A549 (cell line): Measurements from ENCODE around the gene MTHFD2L.

ENCODE experiments used
- JUN ChIP-seq, 2 experiments: fragments of >200 bp; sonication (Bioruptor Twin); formaldehyde crosslinking; IDR thresholded peaks; 2 replicates in 1 of 2; 3 replicates in 1 of 2; pipeline ENCODE4 v1.6.1; 2016 to 2017
- JUNB ChIP-seq: fragments of >200 bp; sonication (Bioruptor Twin); formaldehyde crosslinking; IDR thresholded peaks from 2 replicates; pipeline ENCODE4 v1.6.1; 2016
- RCOR1 ChIP-seq: fragments of 150-350 bp; IDR thresholded peaks from 2 replicates; pipeline ENCODE4 v1.6.1; 2014; ENCODE audit warnings: antibody characterized with exemption, low read length, low read depth
- SMC3 ChIP-seq: fragments of >200 bp; sonication (Bioruptor Twin); formaldehyde crosslinking; IDR thresholded peaks from 3 replicates; pipeline ENCODE4 v1.6.1; 2018; ENCODE audit warnings: inconsistent platforms
- ZFP36 ChIP-seq: fragments of 450-650 bp; IDR thresholded peaks from 2 replicates; pipeline ENCODE4 v1.6.1; 2014; ENCODE audit warnings: borderline replicate concordance; ENCODE audit not compliant: partially characterized antibody
- TF ChIP-seq, protein P1 (sequence below): fragments of >200 bp; sonication (Bioruptor Twin); formaldehyde crosslinking; IDR thresholded peaks from 3 replicates; pipeline ENCODE4 v1.5.1; 2016
- TF ChIP-seq, protein P2 (sequence below): IDR thresholded peaks from 2 replicates; pipeline ENCODE4 v1.6.1; 2012; ENCODE audit warnings: low read depth, borderline replicate concordance

DNA sequence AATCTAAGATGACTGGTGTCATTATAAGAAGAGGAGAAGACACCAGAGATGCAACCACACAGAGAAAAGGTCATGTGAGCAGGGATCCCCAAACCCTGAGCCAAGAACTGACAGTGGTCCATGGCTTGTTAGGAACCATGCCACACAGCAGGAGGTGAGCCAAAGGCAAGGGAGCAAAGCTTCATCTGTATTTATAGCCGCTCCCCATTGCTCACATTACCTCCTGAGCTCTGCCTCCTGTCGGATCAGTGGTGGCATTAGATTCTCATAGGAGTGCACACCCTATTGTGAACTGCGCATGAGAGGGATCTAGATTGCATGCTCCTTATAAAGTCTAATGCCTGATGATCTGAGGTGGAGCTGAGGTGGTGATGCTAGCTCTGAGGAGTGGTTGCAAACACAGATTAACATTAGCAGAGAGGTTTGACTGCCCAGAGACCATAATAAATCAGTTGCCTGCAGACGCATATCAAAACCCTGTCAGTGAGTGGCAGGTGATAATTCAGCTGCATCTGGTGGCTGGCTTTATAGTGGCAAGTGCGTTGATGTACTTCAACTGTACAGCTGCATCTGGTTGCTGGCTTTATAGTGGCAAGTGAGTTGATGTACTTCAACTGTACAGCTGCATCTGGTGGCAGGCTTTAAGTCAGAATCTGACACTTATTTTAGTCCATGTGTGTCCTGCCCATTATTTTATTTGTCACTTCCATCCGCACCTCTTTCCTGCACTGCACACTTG lies 39.1 kb upstream of the MTHFD2L start:
- TF ChIP-seq, protein P1, sequence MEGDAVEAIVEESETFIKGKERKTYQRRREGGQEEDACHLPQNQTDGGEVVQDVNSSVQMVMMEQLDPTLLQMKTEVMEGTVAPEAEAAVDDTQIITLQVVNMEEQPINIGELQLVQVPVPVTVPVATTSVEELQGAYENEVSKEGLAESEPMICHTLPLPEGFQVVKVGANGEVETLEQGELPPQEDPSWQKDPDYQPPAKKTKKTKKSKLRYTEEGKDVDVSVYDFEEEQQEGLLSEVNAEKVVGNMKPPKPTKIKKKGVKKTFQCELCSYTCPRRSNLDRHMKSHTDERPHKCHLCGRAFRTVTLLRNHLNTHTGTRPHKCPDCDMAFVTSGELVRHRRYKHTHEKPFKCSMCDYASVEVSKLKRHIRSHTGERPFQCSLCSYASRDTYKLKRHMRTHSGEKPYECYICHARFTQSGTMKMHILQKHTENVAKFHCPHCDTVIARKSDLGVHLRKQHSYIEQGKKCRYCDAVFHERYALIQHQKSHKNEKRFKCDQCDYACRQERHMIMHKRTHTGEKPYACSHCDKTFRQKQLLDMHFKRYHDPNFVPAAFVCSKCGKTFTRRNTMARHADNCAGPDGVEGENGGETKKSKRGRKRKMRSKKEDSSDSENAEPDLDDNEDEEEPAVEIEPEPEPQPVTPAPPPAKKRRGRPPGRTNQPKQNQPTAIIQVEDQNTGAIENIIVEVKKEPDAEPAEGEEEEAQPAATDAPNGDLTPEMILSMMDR = no peak
- TF ChIP-seq SMC3 (no peak), JUNB (no peak), ZFP36 (no peak), JUN (IDR thresholded peaks at IDR 0.05) (no peak), RCOR1 (no peak)
- TF ChIP-seq, protein P2, sequence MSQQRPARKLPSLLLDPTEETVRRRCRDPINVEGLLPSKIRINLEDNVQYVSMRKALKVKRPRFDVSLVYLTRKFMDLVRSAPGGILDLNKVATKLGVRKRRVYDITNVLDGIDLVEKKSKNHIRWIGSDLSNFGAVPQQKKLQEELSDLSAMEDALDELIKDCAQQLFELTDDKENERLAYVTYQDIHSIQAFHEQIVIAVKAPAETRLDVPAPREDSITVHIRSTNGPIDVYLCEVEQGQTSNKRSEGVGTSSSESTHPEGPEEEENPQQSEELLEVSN = no peak
